HUES48 (cell line): Measurements from ENCODE around the gene PHLPP1.
"Not testable (repeated sequence)": the region's sequence is repeated elsewhere in the genome, so short reads cannot be mapped to it uniquely, and the experiment has no call there.

Experiments used
- H3K27ac ChIP-seq: one replicate; pipeline ENCODE4 v1.7.0; 2013; ENCODE audit warnings: low read depth, low read length, inconsistent platforms
- H3K27me3 ChIP-seq: 2 replicates; pipeline ENCODE4 v1.6.1; 2013; ENCODE audit warnings: mild to moderate bottlenecking, low read length; ENCODE audit not compliant: control insufficient read depth, insufficient read depth
- H3K36me3 ChIP-seq: 2 replicates; pipeline ENCODE4 v1.6.1; 2013; ENCODE audit warnings: low read length; ENCODE audit not compliant: control insufficient read depth, insufficient read depth
- H3K4me1 ChIP-seq: 2 replicates; pipeline ENCODE4 v1.6.1; 2013; ENCODE audit warnings: mild to moderate bottlenecking, low read length; ENCODE audit not compliant: control insufficient read depth, insufficient read depth
- H3K4me3 ChIP-seq: 2 replicates; pipeline ENCODE4 v1.5.1; 2013; ENCODE audit warnings: mild to moderate bottlenecking, low read depth, low read length
- H3K9ac ChIP-seq: 2 replicates; pipeline ENCODE4 v1.6.1; 2013; ENCODE audit warnings: mild to moderate bottlenecking, low read depth, low read length, moderate library complexity
- H3K9me3 ChIP-seq: 2 replicates; pipeline ENCODE4 v1.6.1; 2013; ENCODE audit warnings: low read length; ENCODE audit not compliant: control insufficient read depth, insufficient read depth

The PHLPP1 gene

DNA sequence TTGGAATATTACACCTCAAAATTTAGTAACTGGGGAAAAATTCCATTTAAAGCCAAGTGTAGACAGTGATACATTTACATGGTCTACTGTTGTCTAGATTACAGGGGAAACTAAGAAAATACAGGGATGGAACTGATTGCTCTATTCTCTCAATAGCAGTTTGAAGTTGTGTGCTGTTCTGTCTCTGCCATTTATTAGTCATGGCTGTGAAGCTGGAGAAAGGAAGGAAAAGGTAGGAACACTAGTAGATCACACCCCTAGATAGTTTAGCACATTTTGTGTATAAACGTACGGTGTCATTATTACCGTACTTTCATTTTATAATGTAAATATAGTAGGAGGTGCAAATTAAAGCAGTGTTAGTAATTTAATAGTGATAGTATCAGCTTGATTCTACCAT lies 170.5 kb downstream of the PHLPP1 start:
- Histone ChIP-seq H3K36me3 (no peaks in the 10 kb centered on the region), H3K27ac (no peak overlapping the region), H3K4me3 (no peak overlapping the region), H3K4me1 (peaks cover 24% of the 10 kb centered on the region), H3K9ac (no peak overlapping the region), H3K9me3 (no peaks in the 10 kb centered on the region), H3K27me3 (no peaks in the 10 kb centered on the region)

- Histone ChIP-seq H3K36me3 (peaks cover 43% of the 10 kb centered on the region), H3K27me3 (no peaks in the 10 kb centered on the region), H3K9ac (no peak overlapping the region), H3K4me3 (no peak overlapping the region), H3K27ac (no peak overlapping the region), H3K4me1 (0 out of 2 replicates have a peak, but pooled peaks cover 6% of the 10 kb centered on the region), H3K9me3 (no peaks in the 10 kb centered on the region)
Measured at GRCh38 chr18:62894681-62895390, 179.5 kb downstream of the PHLPP1 start.

- H3K9me3 ChIP-seq, result no peaks in the 10 kb centered on the region
- no peak overlapping the region for H3K9ac ChIP-seq
- H3K4me3 ChIP-seq, result no peak overlapping the region
- peaks cover 53% of the 10 kb centered on the region for H3K36me3 ChIP-seq
- no peaks in the 10 kb centered on the region for H3K27me3 ChIP-seq
- no peak overlapping the region for H3K27ac ChIP-seq
- H3K4me1 ChIP-seq, result 0 out of 2 replicates have a peak, but pooled peaks cover 6% of the 10 kb centered on the region
Measured at GRCh38 chr18:62897153-62897552, 181.8 kb downstream of the PHLPP1 start.

DNA sequence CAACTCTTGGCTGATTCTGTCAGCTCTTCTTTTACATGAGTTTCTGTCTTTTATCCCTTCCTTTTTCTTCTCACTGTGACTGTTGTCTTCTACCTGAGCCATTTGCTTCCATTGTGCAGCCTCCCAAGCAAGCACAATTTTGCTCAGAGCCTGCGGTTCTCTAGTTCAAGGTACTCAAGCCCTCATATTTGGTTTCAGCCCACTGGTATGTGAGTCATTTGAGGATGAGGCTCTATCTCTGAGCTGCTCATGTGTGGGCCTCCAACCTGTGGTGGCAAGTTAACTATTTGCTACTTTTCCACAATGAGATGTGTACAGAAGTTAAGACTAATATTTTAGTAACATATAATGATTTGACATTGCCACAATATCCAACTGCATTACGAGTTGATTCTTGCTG lies 183.0 kb downstream of the PHLPP1 start:
- Histone ChIP-seq H3K9ac (no peak overlapping the region), H3K4me1 (0 out of 2 replicates have a peak, but pooled peaks cover 6% of the 10 kb centered on the region), H3K36me3 (peaks cover 66% of the 10 kb centered on the region), H3K9me3 (no peaks in the 10 kb centered on the region), H3K27ac (no peak overlapping the region), H3K4me3 (no peak overlapping the region), H3K27me3 (no peaks in the 10 kb centered on the region)

DNA sequence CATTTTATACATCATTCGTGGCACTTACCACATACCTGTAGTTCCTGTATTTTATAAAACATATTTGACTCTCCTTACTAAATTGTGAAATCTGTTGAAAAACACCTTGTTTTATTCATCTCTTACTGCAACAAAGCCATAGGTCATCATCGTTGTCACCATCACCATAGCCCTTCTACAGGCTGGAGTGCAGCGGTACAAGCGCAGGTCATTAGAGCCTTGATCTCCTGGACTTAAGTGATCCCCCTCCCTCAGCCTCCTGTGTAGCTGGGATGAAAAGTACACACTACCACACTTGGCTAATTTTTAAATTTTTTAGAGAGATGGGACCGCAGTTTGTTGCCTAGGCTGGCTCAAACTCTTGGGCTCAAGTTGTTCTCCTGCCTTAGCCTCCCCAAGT lies 184.2 kb downstream of the PHLPP1 start:
- H3K4me3 ChIP-seq, result no peak overlapping the region
- no peaks in the 10 kb centered on the region for H3K27me3 ChIP-seq
- no peak overlapping the region for H3K27ac ChIP-seq
- no peak overlapping the region for H3K9ac ChIP-seq
- no peaks in the 10 kb centered on the region for H3K9me3 ChIP-seq
- peaks cover 10% of the 10 kb centered on the region for H3K4me1 ChIP-seq
- peaks cover 75% of the 10 kb centered on the region for H3K36me3 ChIP-seq

- H3K27me3 ChIP-seq, result no peaks in the 10 kb centered on the region
- H3K4me1 ChIP-seq, result peaks cover 9% of the 10 kb centered on the region
- peaks cover 77% of the 10 kb centered on the region for H3K36me3 ChIP-seq
- no peak overlapping the region for H3K9ac ChIP-seq
- H3K27ac ChIP-seq, result no peak overlapping the region
- H3K4me3 ChIP-seq, result no peak overlapping the region
- no peaks in the 10 kb centered on the region for H3K9me3 ChIP-seq
Measured at GRCh38 chr18:62900132-62900883, 185.0 kb downstream of the PHLPP1 start.

DNA sequence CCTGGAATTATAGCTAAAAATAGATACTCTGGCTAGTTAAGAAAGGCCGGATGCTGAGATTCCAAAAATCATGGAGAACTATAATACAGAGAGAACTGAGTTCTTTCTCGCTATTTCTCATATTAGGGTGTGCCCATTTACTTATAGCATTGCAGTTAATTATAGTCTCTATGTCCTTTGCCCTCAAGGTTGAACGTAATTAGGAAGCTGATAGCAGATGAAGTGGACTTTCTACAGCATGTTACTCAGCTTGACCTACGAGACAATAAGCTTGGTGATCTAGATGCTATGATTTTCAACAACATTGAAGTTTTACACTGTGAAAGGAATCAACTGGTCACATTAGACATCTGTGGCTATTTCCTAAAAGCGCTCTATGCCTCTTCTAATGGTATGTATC lies 187.4 kb downstream of the PHLPP1 start:
- H3K36me3 ChIP-seq, result peaks cover 67% of the 10 kb centered on the region
- peaks cover 9% of the 10 kb centered on the region for H3K4me1 ChIP-seq
- no peaks in the 10 kb centered on the region for H3K27me3 ChIP-seq
- H3K27ac ChIP-seq, result no peak overlapping the region
- H3K9ac ChIP-seq, result no peak overlapping the region
- H3K9me3 ChIP-seq, result no peaks in the 10 kb centered on the region
- no peak overlapping the region for H3K4me3 ChIP-seq

DNA sequence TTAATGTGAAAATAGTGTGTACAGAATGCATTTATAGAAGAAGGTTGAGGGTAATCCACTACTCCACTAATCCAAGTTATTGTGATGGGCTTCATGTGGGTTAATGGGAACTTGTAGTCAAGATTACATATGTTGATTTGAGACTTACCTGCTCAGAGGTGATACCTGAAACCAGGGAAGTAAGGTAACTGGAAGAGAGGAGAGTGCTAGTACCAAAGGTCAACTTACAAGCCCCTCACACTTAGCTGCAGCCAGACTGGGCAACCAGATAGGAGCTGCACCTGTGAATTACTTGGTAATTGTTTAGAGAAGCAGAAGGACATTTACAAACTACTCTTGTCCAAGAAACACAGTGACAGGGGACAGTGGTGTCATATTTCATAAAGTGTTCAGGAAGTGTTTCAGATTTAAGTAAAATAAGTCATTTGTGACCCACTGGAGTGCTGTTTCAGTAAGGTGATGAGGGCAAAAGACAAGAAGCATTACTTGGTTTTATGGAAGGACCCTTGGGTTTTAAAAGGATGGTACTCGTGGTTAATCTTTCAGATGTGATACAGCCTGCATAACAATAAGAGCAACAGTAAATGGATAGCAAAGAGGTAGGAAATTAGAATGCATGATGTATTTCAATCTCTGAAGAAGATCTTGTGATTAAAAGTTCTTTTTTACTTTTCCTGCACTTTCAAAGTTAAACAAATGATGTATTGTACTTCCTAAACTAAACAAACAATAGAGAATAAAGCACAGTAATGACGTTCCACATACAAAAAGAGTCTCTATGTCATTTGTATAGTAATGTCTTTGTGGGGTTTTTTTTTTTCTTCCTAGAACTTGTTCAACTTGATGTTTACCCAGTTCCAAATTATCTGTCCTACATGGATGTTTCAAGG lies 189.3 kb downstream of the PHLPP1 start:
- H3K4me3 ChIP-seq, result no peak overlapping the region
- no peak overlapping the region for H3K27ac ChIP-seq
- H3K9ac ChIP-seq, result no peak overlapping the region
- peaks cover 50% of the 10 kb centered on the region for H3K36me3 ChIP-seq
- H3K27me3 ChIP-seq, result no peaks in the 10 kb centered on the region
- H3K4me1 ChIP-seq, result peaks cover 9% of the 10 kb centered on the region
- no peaks in the 10 kb centered on the region for H3K9me3 ChIP-seq

DNA sequence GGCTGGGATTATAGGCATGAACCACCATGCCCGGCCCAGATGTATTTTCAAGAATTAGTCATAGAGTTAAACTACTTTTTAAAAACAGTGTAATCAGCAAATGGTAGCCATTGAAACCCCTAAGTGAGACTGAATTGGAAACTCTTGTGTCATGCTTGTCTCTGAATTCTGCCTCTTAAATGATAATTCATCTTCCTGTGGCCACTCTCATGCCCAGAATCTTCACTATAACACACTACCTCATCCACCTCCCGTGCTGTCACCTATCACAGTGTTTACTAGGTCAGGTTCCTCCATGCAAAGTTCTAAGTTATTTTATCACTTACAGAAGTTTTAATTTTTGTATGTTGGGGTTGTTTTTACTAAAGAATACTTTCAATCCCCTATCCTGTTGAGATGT lies 197.5 kb downstream of the PHLPP1 start:
- no peak overlapping the region for H3K9ac ChIP-seq
- H3K36me3 ChIP-seq, result peaks cover 27% of the 10 kb centered on the region
- H3K27me3 ChIP-seq, result no peaks in the 10 kb centered on the region
- no peaks in the 10 kb centered on the region for H3K9me3 ChIP-seq
- no peaks in the 10 kb centered on the region for H3K4me1 ChIP-seq
- no peak overlapping the region for H3K4me3 ChIP-seq
- no peak overlapping the region for H3K27ac ChIP-seq

- H3K4me3 ChIP-seq, H3K4me1 ChIP-seq, H3K9me3 ChIP-seq, H3K27me3 ChIP-seq, H3K9ac ChIP-seq, H3K27ac ChIP-seq: not testable (repeated sequence)
- peaks cover 27% of the 10 kb centered on the region for H3K36me3 ChIP-seq
Measured at GRCh38 chr18:62913824-62914223, 198.5 kb downstream of the PHLPP1 start.
